HEK293 (cell line): ENCODE data around the gene RAMP3.
A peak's percentile ranks its signal among the peaks of the same experiment; 100 is the strongest.

Experiments
- BCL11B ChIP-seq: fragments of 450-650 bp; formaldehyde crosslinking; IDR thresholded peaks from 2 replicates; pipeline ENCODE4 v1.5.1; 2016; ENCODE audit warnings: low read depth, missing biosample characterization, missing genetic modification characterization
- ZBTB8A ChIP-seq: fragments of 450-650 bp; formaldehyde crosslinking; IDR thresholded peaks from 2 replicates; pipeline ENCODE4 v1.5.1; 2016; ENCODE audit warnings: missing biosample characterization, missing genetic modification characterization
- ZEB2 ChIP-seq: fragments of 450-650 bp; formaldehyde crosslinking; IDR thresholded peaks from 2 replicates; pipeline ENCODE4 v1.5.1; 2016; ENCODE audit warnings: missing biosample characterization, missing genetic modification characterization
- ZIC2 ChIP-seq: fragments of 450-650 bp; formaldehyde crosslinking; IDR thresholded peaks from 2 replicates; pipeline ENCODE4 v1.5.1; 2016; ENCODE audit warnings: missing biosample characterization, missing genetic modification characterization
- ZNF10 ChIP-seq: fragments of 450-650 bp; formaldehyde crosslinking; IDR thresholded peaks from 2 replicates; pipeline ENCODE4 v1.5.1; 2017; ENCODE audit warnings: missing biosample characterization, missing genetic modification characterization
- ZNF184 ChIP-seq: fragments of 450-650 bp; IDR thresholded peaks from 2 replicates; pipeline ENCODE4 v1.5.1; 2018; ENCODE audit warnings: missing biosample characterization, mild to moderate bottlenecking, missing genetic modification characterization
- ZNF19 ChIP-seq: fragments of 450-650 bp; formaldehyde crosslinking; IDR thresholded peaks from 2 replicates; pipeline ENCODE4; 2016; ENCODE audit warnings: missing biosample characterization, missing genetic modification characterization, low read depth
- ZNF266 ChIP-seq: fragments of 450-650 bp; formaldehyde crosslinking; IDR thresholded peaks from 2 replicates; pipeline ENCODE4 v1.5.1; 2016; ENCODE audit warnings: missing biosample characterization, missing genetic modification characterization, low read depth
- ZNF391 ChIP-seq: fragments of 450-650 bp; formaldehyde crosslinking; IDR thresholded peaks from 2 replicates; pipeline ENCODE4 v1.5.1; 2016; ENCODE audit warnings: low read depth, missing biosample characterization, missing genetic modification characterization, borderline replicate concordance
- ZNF549 ChIP-seq: fragments of 450-650 bp; IDR thresholded peaks from 2 replicates; pipeline ENCODE4 v1.5.1; 2018; ENCODE audit warnings: missing biosample characterization, missing genetic modification characterization, mild to moderate bottlenecking, inconsistent platforms, moderate library complexity
- ZNF585B ChIP-seq: fragments of 450-650 bp; formaldehyde crosslinking; IDR thresholded peaks from 2 replicates; pipeline ENCODE4 v1.5.1; 2016; ENCODE audit warnings: missing biosample characterization, missing genetic modification characterization
- ZNF626 ChIP-seq: fragments of 450-650 bp; sonication (Bioruptor Pico); formaldehyde crosslinking; IDR thresholded peaks from 2 replicates; pipeline ENCODE4 v1.5.1; 2018; ENCODE audit warnings: missing biosample characterization, missing genetic modification characterization, inconsistent platforms
- ZNF707 ChIP-seq: fragments of 450-650 bp; formaldehyde crosslinking; IDR thresholded peaks from 2 replicates; pipeline ENCODE4 v1.5.1; 2016; ENCODE audit warnings: missing biosample characterization, missing genetic modification characterization
- ZNF785 ChIP-seq: fragments of 450-650 bp; formaldehyde crosslinking; IDR thresholded peaks from 2 replicates; pipeline ENCODE4 v1.5.1; 2016; ENCODE audit warnings: missing biosample characterization, missing genetic modification characterization
- ZNF843 ChIP-seq: fragments of 450-650 bp; formaldehyde crosslinking; IDR thresholded peaks from 2 replicates; pipeline ENCODE4 v1.5.1; 2016; ENCODE audit warnings: missing biosample characterization, missing genetic modification characterization
- ZSCAN16 ChIP-seq: fragments of 450-650 bp; formaldehyde crosslinking; IDR thresholded peaks from 2 replicates; pipeline ENCODE4 v1.5.1; 2016; ENCODE audit warnings: missing biosample characterization, missing genetic modification characterization
- ZXDB ChIP-seq: fragments of 450-650 bp; formaldehyde crosslinking; IDR thresholded peaks from 2 replicates; pipeline ENCODE4 v1.5.1; 2016; ENCODE audit warnings: missing biosample characterization, missing genetic modification characterization
- TF ChIP-seq, protein P1 (sequence below): fragments of 450-650 bp; formaldehyde crosslinking; conservative IDR thresholded peaks from 2 replicates; pipeline ENCODE4 v1.5.1; 2016; ENCODE audit warnings: low read depth, missing biosample characterization, missing genetic modification characterization
- TF ChIP-seq, protein P2 (sequence below): fragments of 450-650 bp; formaldehyde crosslinking; IDR thresholded peaks from 2 replicates; pipeline ENCODE4 v1.5.1; 2016; ENCODE audit warnings: missing biosample characterization, missing genetic modification characterization
- TF ChIP-seq, protein P3 (sequence below): fragments of 450-650 bp; formaldehyde crosslinking; IDR thresholded peaks from 2 replicates; pipeline ENCODE4 v1.5.1; 2016; ENCODE audit warnings: missing biosample characterization, missing genetic modification characterization
- TF ChIP-seq, protein P4 (sequence below): fragments of 450-650 bp; formaldehyde crosslinking; IDR thresholded peaks from 2 replicates; pipeline ENCODE4 v1.5.1; 2017; ENCODE audit warnings: missing biosample characterization, mild to moderate bottlenecking, missing genetic modification characterization, moderate library complexity
- TF ChIP-seq, protein P5 (sequence below): fragments of 450-650 bp; formaldehyde crosslinking; IDR thresholded peaks from 2 replicates; pipeline ENCODE4 v1.5.1; 2016; ENCODE audit warnings: missing biosample characterization, missing genetic modification characterization, borderline replicate concordance
- TF ChIP-seq, protein P6 (sequence below): fragments of 450-650 bp; formaldehyde crosslinking; IDR thresholded peaks from 2 replicates; pipeline ENCODE4 v1.5.1; 2017; ENCODE audit warnings: missing biosample characterization, missing genetic modification characterization
- TF ChIP-seq, protein P7 (sequence below): fragments of 450-650 bp; formaldehyde crosslinking; IDR thresholded peaks from 2 replicates; pipeline ENCODE4 v1.5.1; 2016; ENCODE audit warnings: missing biosample characterization, missing genetic modification characterization

RAMP3 gene

DNA sequence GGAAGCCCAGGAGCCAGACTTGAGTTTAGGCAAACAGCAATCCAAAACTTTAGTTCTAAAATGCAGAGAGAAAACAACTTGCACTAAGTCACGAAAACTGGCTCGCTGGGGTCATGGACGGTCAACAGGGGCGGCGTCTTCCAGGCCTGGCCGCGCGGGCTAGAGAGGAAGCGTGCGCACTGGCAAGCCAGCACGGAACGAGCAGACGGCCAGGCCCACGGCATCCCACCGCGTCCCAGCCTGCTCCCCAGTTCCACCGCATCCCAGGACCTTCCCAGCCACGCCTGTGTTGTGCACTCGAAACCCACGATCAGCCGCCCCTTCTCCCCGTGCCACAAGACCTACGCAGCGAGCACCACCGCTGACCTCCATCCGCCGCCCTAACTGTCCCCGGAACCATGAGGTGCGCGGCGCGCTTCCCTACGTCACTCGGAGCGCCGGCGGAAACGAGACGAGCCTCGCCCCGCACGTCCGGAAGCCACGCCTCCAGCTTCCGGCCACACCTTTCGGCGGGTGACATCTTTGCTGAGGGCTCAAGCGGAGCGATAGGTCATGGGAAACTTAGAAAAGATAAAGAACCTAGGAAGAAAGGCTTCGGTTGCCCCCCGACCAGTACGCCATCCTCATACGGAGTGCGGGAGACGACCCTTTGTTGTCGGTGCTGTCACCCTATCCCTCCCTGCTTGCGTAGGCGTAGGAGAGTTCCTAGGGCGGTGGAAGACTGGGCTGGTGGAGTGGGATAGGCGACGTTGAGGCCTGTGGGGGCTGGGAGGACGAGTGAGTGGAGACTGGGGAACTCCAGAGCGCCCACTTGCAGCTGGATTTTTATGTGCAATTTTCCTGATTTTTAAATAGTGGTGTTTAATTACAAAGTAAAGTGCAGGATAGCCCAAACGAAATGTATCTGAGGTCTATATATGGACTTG lies 46.0 kb upstream of the RAMP3 start, which contains the start of gene TBRG4 (continued):
- TF ChIP-seq, protein P1, sequence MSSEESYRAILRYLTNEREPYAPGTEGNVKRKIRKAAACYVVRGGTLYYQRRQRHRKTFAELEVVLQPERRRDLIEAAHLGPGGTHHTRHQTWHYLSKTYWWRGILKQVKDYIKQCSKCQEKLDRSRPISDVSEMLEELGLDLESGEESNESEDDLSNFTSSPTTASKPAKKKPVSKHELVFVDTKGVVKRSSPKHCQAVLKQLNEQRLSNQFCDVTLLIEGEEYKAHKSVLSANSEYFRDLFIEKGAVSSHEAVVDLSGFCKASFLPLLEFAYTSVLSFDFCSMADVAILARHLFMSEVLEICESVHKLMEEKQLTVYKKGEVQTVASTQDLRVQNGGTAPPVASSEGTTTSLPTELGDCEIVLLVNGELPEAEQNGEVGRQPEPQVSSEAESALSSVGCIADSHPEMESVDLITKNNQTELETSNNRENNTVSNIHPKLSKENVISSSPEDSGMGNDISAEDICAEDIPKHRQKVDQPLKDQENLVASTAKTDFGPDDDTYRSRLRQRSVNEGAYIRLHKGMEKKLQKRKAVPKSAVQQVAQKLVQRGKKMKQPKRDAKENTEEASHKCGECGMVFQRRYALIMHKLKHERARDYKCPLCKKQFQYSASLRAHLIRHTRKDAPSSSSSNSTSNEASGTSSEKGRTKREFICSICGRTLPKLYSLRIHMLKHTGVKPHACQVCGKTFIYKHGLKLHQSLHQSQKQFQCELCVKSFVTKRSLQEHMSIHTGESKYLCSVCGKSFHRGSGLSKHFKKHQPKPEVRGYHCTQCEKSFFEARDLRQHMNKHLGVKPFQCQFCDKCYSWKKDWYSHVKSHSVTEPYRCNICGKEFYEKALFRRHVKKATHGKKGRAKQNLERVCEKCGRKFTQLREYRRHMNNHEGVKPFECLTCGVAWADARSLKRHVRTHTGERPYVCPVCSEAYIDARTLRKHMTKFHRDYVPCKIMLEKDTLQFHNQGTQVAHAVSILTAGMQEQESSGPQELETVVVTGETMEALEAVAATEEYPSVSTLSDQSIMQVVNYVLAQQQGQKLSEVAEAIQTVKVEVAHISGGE: peak; percentile 89
- TF ChIP-seq, protein P2, sequence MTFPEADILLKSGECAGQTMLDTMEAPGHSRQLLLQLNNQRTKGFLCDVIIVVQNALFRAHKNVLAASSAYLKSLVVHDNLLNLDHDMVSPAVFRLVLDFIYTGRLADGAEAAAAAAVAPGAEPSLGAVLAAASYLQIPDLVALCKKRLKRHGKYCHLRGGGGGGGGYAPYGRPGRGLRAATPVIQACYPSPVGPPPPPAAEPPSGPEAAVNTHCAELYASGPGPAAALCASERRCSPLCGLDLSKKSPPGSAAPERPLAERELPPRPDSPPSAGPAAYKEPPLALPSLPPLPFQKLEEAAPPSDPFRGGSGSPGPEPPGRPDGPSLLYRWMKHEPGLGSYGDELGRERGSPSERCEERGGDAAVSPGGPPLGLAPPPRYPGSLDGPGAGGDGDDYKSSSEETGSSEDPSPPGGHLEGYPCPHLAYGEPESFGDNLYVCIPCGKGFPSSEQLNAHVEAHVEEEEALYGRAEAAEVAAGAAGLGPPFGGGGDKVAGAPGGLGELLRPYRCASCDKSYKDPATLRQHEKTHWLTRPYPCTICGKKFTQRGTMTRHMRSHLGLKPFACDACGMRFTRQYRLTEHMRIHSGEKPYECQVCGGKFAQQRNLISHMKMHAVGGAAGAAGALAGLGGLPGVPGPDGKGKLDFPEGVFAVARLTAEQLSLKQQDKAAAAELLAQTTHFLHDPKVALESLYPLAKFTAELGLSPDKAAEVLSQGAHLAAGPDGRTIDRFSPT: no peak
- TF ChIP-seq, protein P3, sequence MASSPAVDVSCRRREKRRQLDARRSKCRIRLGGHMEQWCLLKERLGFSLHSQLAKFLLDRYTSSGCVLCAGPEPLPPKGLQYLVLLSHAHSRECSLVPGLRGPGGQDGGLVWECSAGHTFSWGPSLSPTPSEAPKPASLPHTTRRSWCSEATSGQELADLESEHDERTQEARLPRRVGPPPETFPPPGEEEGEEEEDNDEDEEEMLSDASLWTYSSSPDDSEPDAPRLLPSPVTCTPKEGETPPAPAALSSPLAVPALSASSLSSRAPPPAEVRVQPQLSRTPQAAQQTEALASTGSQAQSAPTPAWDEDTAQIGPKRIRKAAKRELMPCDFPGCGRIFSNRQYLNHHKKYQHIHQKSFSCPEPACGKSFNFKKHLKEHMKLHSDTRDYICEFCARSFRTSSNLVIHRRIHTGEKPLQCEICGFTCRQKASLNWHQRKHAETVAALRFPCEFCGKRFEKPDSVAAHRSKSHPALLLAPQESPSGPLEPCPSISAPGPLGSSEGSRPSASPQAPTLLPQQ (tag by site-specific recombination): peak; percentile 64; the same call in 1 of the 2 replicates
- TF ChIP-seq, protein P4, sequence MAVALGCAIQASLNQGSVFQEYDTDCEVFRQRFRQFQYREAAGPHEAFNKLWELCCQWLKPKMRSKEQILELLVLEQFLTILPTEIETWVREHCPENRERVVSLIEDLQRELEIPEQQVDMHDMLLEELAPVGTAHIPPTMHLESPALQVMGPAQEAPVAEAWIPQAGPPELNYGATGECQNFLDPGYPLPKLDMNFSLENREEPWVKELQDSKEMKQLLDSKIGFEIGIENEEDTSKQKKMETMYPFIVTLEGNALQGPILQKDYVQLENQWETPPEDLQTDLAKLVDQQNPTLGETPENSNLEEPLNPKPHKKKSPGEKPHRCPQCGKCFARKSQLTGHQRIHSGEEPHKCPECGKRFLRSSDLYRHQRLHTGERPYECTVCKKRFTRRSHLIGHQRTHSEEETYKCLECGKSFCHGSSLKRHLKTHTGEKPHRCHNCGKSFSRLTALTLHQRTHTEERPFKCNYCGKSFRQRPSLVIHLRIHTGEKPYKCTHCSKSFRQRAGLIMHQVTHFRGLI: no peak
- TF ChIP-seq BCL11B (tag by site-specific recombination) (peak; percentile 64; the same call in 1 of the 2 replicates), ZSCAN16 (tag by site-specific recombination) (no peak), ZBTB8A (peak; percentile 90), ZNF707 (no peak), ZNF843 (tag by site-specific recombination) (peak; percentile 68), ZEB2 (tag by site-specific recombination) (peak; percentile 84), ZNF19 (tag by site-specific recombination) (no peak), ZNF184 (no peak), ZNF585B (tag by site-specific recombination) (no peak), ZNF391 (tag by site-specific recombination) (no peak), ZIC2 (peak; percentile 48; the same call in 1 of the 2 replicates), ZNF626 (tag by site-specific recombination) (no peak), ZNF549 (tag by site-specific recombination) (no peak), ZNF266 (tag by site-specific recombination) (no peak), ZXDB (tag by site-specific recombination) (peak; percentile 84), ZNF10 (tag by site-specific recombination) (no peak), ZNF785 (tag by site-specific recombination) (no peak)
- TF ChIP-seq, protein P5, sequence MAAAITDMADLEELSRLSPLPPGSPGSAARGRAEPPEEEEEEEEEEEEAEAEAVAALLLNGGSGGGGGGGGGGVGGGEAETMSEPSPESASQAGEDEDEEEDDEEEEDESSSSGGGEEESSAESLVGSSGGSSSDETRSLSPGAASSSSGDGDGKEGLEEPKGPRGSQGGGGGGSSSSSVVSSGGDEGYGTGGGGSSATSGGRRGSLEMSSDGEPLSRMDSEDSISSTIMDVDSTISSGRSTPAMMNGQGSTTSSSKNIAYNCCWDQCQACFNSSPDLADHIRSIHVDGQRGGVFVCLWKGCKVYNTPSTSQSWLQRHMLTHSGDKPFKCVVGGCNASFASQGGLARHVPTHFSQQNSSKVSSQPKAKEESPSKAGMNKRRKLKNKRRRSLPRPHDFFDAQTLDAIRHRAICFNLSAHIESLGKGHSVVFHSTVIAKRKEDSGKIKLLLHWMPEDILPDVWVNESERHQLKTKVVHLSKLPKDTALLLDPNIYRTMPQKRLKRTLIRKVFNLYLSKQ (tag by site-specific recombination): no peak
- TF ChIP-seq, protein P6, sequence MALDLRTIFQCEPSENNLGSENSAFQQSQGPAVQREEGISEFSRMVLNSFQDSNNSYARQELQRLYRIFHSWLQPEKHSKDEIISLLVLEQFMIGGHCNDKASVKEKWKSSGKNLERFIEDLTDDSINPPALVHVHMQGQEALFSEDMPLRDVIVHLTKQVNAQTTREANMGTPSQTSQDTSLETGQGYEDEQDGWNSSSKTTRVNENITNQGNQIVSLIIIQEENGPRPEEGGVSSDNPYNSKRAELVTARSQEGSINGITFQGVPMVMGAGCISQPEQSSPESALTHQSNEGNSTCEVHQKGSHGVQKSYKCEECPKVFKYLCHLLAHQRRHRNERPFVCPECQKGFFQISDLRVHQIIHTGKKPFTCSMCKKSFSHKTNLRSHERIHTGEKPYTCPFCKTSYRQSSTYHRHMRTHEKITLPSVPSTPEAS (tag by site-specific recombination): no peak
- TF ChIP-seq, protein P7, sequence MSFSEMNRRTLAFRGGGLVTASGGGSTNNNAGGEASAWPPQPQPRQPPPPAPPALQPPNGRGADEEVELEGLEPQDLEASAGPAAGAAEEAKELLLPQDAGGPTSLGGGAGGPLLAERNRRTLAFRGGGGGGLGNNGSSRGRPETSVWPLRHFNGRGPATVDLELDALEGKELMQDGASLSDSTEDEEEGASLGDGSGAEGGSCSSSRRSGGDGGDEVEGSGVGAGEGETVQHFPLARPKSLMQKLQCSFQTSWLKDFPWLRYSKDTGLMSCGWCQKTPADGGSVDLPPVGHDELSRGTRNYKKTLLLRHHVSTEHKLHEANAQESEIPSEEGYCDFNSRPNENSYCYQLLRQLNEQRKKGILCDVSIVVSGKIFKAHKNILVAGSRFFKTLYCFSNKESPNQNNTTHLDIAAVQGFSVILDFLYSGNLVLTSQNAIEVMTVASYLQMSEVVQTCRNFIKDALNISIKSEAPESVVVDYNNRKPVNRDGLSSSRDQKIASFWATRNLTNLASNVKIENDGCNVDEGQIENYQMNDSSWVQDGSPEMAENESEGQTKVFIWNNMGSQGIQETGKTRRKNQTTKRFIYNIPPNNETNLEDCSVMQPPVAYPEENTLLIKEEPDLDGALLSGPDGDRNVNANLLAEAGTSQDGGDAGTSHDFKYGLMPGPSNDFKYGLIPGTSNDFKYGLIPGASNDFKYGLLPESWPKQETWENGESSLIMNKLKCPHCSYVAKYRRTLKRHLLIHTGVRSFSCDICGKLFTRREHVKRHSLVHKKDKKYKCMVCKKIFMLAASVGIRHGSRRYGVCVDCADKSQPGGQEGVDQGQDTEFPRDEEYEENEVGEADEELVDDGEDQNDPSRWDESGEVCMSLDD (tag by site-specific recombination): no peak
